Ishikawa (cell line): ENCODE results near the gene SERPINE3.

Experiments
- CEBPB ChIP-seq: IDR thresholded peaks from 2 replicates; pipeline ENCODE4 v1.6.1; 2012
- CREB1 ChIP-seq: IDR thresholded peaks from 2 replicates; pipeline ENCODE4 v1.6.1; 2012; ENCODE audit warnings: low read depth
- EGR1 ChIP-seq: IDR thresholded peaks from 2 replicates; pipeline ENCODE4 v1.6.1; 2012
- EP300 ChIP-seq: IDR thresholded peaks from 2 replicates; pipeline ENCODE4 v1.6.1; 2012; ENCODE audit warnings: borderline replicate concordance
- FOXM1 ChIP-seq: IDR thresholded peaks from 2 replicates; pipeline ENCODE4 v1.6.1; 2012; ENCODE audit warnings: low read depth, borderline replicate concordance
- NFIC ChIP-seq: IDR thresholded peaks from 2 replicates; pipeline ENCODE4 v1.6.1; 2012
- RAD21 ChIP-seq: IDR thresholded peaks from 2 replicates; pipeline ENCODE4 v1.6.1; 2012; ENCODE audit warnings: low read depth
- TAF1 ChIP-seq: IDR thresholded peaks from 2 replicates; pipeline ENCODE4 v1.6.1; 2012; ENCODE audit warnings: low read depth, mild to moderate bottlenecking
- TCF12 ChIP-seq: IDR thresholded peaks from 2 replicates; pipeline ENCODE4 v1.6.1; 2012; ENCODE audit warnings: low read depth
- TEAD4 ChIP-seq: IDR thresholded peaks from 2 replicates; pipeline ENCODE4 v1.6.1; 2012
- YY1 ChIP-seq: IDR thresholded peaks from 2 replicates; pipeline ENCODE4 v1.6.1; 2012; ENCODE audit warnings: low read depth
- ZBTB7A ChIP-seq: IDR thresholded peaks from 2 replicates; pipeline ENCODE4 v1.6.1; 2012; ENCODE audit warnings: low read depth
- TF ChIP-seq, protein P1 (sequence below): IDR thresholded peaks from 2 replicates; pipeline ENCODE4 v1.6.1; 2012
- TF ChIP-seq, protein P2 (sequence below): IDR thresholded peaks from 2 replicates; pipeline ENCODE4 v1.6.1; 2012
- TF ChIP-seq, protein P3 (sequence below): IDR thresholded peaks from 2 replicates; pipeline ENCODE4 v1.6.1; 2012; ENCODE audit warnings: low read depth, mild to moderate bottlenecking

SERPINE3 gene

DNA sequence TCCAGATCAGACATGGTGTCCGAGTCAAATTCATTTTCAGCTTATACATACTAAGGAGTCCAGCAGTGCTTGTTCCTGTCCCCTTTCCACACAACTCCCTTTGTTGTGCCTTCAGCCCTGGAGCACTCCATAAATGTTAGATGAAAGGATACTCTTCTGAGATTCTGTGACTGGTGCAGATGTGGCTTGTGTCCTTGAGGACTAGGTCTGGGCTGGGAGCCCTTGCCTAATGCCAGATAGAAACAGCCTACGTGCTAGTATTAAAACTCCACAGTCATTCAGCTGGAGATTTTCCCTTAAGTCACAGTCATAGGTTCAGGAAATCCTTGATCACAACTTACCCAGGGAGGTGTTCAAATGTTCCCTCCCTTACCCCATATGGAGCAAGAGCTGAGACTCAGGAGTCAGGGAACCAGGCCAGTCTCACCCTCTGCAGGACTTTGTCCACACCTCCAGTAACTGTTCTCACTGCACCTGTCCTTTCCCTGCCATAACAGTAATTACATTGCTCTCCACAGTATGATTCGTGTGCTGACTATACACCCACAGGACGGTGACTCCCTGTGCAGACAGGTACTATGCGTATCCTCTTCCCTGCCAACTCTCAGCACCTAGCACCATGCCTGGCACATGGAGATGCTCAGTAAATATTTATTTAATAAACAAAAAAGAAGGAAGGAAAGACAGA, 15.5 kb upstream of the SERPINE3 start:
- TF ChIP-seq NFIC (no peak), CREB1 (no peak), TEAD4 (no peak), CEBPB (no peak), ZBTB7A (no peak), FOXM1 (no peak), RAD21 (no peak), EGR1 (no peak), TAF1 (no peak), YY1 (no peak), TCF12 (no peak)
- TF ChIP-seq, protein P1, sequence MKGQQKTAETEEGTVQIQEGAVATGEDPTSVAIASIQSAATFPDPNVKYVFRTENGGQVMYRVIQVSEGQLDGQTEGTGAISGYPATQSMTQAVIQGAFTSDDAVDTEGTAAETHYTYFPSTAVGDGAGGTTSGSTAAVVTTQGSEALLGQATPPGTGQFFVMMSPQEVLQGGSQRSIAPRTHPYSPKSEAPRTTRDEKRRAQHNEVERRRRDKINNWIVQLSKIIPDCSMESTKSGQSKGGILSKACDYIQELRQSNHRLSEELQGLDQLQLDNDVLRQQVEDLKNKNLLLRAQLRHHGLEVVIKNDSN = no peak
- TF ChIP-seq, protein P2, sequence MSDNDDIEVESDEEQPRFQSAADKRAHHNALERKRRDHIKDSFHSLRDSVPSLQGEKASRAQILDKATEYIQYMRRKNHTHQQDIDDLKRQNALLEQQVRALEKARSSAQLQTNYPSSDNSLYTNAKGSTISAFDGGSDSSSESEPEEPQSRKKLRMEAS = no peak
- TF ChIP-seq, protein P3, sequence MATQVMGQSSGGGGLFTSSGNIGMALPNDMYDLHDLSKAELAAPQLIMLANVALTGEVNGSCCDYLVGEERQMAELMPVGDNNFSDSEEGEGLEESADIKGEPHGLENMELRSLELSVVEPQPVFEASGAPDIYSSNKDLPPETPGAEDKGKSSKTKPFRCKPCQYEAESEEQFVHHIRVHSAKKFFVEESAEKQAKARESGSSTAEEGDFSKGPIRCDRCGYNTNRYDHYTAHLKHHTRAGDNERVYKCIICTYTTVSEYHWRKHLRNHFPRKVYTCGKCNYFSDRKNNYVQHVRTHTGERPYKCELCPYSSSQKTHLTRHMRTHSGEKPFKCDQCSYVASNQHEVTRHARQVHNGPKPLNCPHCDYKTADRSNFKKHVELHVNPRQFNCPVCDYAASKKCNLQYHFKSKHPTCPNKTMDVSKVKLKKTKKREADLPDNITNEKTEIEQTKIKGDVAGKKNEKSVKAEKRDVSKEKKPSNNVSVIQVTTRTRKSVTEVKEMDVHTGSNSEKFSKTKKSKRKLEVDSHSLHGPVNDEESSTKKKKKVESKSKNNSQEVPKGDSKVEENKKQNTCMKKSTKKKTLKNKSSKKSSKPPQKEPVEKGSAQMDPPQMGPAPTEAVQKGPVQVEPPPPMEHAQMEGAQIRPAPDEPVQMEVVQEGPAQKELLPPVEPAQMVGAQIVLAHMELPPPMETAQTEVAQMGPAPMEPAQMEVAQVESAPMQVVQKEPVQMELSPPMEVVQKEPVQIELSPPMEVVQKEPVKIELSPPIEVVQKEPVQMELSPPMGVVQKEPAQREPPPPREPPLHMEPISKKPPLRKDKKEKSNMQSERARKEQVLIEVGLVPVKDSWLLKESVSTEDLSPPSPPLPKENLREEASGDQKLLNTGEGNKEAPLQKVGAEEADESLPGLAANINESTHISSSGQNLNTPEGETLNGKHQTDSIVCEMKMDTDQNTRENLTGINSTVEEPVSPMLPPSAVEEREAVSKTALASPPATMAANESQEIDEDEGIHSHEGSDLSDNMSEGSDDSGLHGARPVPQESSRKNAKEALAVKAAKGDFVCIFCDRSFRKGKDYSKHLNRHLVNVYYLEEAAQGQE = no peak

DNA sequence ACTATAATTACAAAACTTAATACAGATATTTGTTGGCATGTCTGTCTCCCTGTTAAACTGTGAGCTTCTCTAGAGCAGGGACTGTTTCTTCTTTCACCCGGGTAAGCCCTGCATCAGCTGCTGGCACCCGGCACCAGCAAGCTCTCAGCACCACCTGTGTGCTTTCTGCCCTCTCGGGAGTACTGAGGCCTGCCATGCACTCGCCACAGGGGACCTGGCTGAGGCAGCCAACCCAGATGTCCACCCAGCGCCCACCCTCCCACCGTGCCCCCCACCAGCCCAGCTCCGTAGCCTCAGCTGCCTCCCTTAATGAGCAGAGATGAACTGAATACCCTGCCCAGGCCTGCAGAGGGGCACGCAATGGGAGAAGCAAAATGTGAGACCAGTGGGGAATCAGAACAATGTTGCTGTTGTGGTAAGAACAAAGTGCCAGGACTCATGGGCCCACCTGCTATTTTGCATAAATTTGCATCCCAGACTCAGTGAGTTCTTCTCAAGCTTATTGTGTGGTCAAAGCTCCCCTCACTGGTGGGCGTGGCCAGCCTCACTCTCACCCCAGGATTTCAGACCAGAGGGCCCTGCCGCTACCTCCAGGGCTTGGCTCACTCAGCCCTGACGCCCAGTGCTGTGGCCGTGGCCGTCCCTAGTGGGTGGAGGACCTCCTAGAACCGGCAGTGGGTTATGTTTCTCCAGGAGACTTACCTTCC, 14.6 kb upstream of the SERPINE3 start:
- TF ChIP-seq, protein P1 = no peak
- no peak for TF ChIP-seq YY1
- TF ChIP-seq ZBTB7A = no peak
- TF ChIP-seq NFIC = no peak
- TF ChIP-seq TAF1 = no peak
- TF ChIP-seq EP300 = no peak
- no peak for TF ChIP-seq FOXM1
- TF ChIP-seq, protein P3 = no peak
- TF ChIP-seq EGR1 = no peak
- TF ChIP-seq RAD21 = no peak
- TF ChIP-seq, protein P2 = no peak
- TF ChIP-seq CREB1 = no peak
- TF ChIP-seq CEBPB = no peak
- no peak for TF ChIP-seq TCF12

DNA sequence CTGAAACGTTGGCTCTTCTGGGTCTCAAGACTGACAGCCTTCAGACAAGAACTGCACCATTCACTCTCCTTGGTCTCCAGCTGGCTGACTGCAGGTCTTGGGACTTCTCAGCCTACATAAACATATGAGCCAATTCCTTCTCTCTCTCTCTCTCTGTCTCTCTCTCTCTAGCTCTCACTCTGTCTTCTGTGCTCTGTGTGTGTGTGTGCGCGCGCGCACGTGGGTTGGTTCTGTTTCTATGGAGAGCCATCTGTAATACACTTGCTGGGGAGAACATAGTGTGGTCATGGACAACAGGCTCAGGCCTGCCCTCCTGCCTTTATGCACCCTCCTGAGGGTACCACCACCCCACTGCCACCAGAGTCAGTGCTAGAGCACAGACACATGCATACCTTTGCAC, 13.7 kb upstream of the SERPINE3 start:
- TF ChIP-seq NFIC (no peak), CEBPB (no peak), RAD21 (no peak), TEAD4 (no peak), EP300 (no peak), TAF1 (no peak), CREB1 (no peak), EGR1 (no peak), YY1 (no peak), ZBTB7A (no peak), FOXM1 (no peak), TCF12 (no peak)
- TF ChIP-seq, protein P3 = no peak
- TF ChIP-seq, protein P2 = no peak
- TF ChIP-seq, protein P1 = no peak
